VCaP (cell line): ENCODE results near the gene XKR7.

Source experiments
- H3K27ac ChIP-seq: fragments of 450-650 bp; 2 replicates; pipeline ENCODE4 v1.5.1; 2017
- CTCF ChIP-seq: fragments of 450-650 bp; conservative IDR thresholded peaks from 2 replicates; pipeline ENCODE4 v1.5.1; 2017; ENCODE audit warnings: mild to moderate bottlenecking, moderate library complexity

The XKR7 gene

GRCh38 chr20:32010101-32010500 is 42.1 kb downstream of the XKR7 start, which contains the start of gene CCM2L:
Gene CCM2L (plus strand): TSS chr20:32010438. CDS start chr20:32010455, 17 bp downstream.
- no peak within 1 kb of the TSS for H3K27ac ChIP-seq
- TF ChIP-seq CTCF: no peak

GRCh38 chr20:32010666-32011065 is 42.7 kb downstream of the XKR7 start:
- TF ChIP-seq CTCF: no peak
- H3K27ac ChIP-seq: no peak overlapping the region

GRCh38 chr20:32012159-32012688 is 44.3 kb downstream of the XKR7 start:
- TF ChIP-seq CTCF: no peak
- no peak overlapping the region for H3K27ac ChIP-seq

GRCh38 chr20:32013326-32013725 is 45.4 kb downstream of the XKR7 start:
- no peak overlapping the region for H3K27ac ChIP-seq
- no peak for TF ChIP-seq CTCF

GRCh38 chr20:32017711-32018251 is 49.8 kb downstream of the XKR7 start:
- TF ChIP-seq CTCF: peak; percentile 64
- peak overlapping the region; percentile 39; the same call in 1 of the 2 replicates for H3K27ac ChIP-seq

- H3K27ac ChIP-seq: peak overlapping the region; percentile 51
Measured at GRCh38 chr20:32018269-32019155, 50.6 kb downstream of the XKR7 start.

More at GRCh38 chr20:32018269-32019155, 50.6 kb downstream of the XKR7 start:
- no peak for TF ChIP-seq CTCF
